ENCODE results near the gene ACSF3.

- TF ChIP-seq CTCF (conservative IDR thresholded peaks at IDR 0.05), result no peak
- no peak for TF ChIP-seq EZH2 (IDR thresholded peaks at IDR 0.05; ENCODE audit: low read depth)
Measured at GRCh38 chr16:89163297-89163696, 69.6 kb downstream of the ACSF3 start.

Measured in PC-9 (cell line).